ENCODE measurements around the gene TIPIN.

Gene TIPIN

GRCh38 chr15:66356359-66357236 is at the start of gene TIPIN (continued):
- TF ChIP-seq ZSCAN30 (tag by site-specific recombination; IDR thresholded peaks at IDR 0.05) (peak; percentile 61; the same call in 1 of the 2 replicates), ZXDB (tag by site-specific recombination; IDR thresholded peaks at IDR 0.05) (peak; percentile 94), ZBTB21 (tag by site-specific recombination; IDR thresholded peaks at IDR 0.05) (peak; percentile 16; the same call in 1 of the 2 replicates), WT1 (tag by site-specific recombination; IDR thresholded peaks at IDR 0.05) (peak; percentile 66), IKZF3 (tag by site-specific recombination; IDR thresholded peaks at IDR 0.05) (peak; percentile 28; the same call in 1 of the 2 replicates), ZNF146 (tag by site-specific recombination; IDR thresholded peaks at IDR 0.05) (peak; percentile 41; the same call in 1 of the 2 replicates), ZEB2 (tag by site-specific recombination; IDR thresholded peaks at IDR 0.05) (peak; percentile 84), GLIS1 (tag by site-specific recombination; IDR thresholded peaks at IDR 0.05) (peak; percentile 99), KLF1 (tag by site-specific recombination; IDR thresholded peaks at IDR 0.05) (peak; percentile 94), SP3 (tag by site-specific recombination; IDR thresholded peaks at IDR 0.05) (peak; percentile 98), ZIC2 (tag by site-specific recombination; IDR thresholded peaks at IDR 0.05) (peak; percentile 90), ZNF335 (tag by site-specific recombination; conservative IDR thresholded peaks at IDR 0.05) (peak; percentile 95), ZNF10 (tag by site-specific recombination; IDR thresholded peaks at IDR 0.05) (no peak), ZBTB20 (tag by site-specific recombination; IDR thresholded peaks at IDR 0.05) (peak; percentile 66), ZNF530 (tag by site-specific recombination; IDR thresholded peaks at IDR 0.05; ENCODE audit: low read depth) (no peak), ZSCAN18 (tag by site-specific recombination; IDR thresholded peaks at IDR 0.05) (peak; percentile 29; the same call in 1 of the 2 replicates), PRDM1 (tag by site-specific recombination; IDR thresholded peaks at IDR 0.05) (no peak), ZNF548 (tag by site-specific recombination; IDR thresholded peaks at IDR 0.05) (0 out of 2 replicates have a peak, but pooled peaks have one; percentile 6), ZNF629 (tag by site-specific recombination; IDR thresholded peaks at IDR 0.05) (peak; percentile 77), ZNF677 (tag by site-specific recombination; IDR thresholded peaks at IDR 0.05) (no peak), ZNF324 (tag by site-specific recombination; IDR thresholded peaks at IDR 0.05) (peak; percentile 69; the same call in 1 of the 2 replicates), INSM2 (tag by site-specific recombination; IDR thresholded peaks at IDR 0.05) (peak; percentile 37; the same call in 1 of the 2 replicates), ZNF423 (tag by site-specific recombination; IDR thresholded peaks at IDR 0.05) (peak; percentile 42; the same call in 1 of the 2 replicates), HOXD13 (CRISPR knock-in tag; IDR thresholded peaks at IDR 0.05; ENCODE audit: borderline replicate concordance) (no peak), MYNN (tag by site-specific recombination; IDR thresholded peaks at IDR 0.05; ENCODE audit: borderline replicate concordance) (no peak)
- TF ChIP-seq, protein P1, sequence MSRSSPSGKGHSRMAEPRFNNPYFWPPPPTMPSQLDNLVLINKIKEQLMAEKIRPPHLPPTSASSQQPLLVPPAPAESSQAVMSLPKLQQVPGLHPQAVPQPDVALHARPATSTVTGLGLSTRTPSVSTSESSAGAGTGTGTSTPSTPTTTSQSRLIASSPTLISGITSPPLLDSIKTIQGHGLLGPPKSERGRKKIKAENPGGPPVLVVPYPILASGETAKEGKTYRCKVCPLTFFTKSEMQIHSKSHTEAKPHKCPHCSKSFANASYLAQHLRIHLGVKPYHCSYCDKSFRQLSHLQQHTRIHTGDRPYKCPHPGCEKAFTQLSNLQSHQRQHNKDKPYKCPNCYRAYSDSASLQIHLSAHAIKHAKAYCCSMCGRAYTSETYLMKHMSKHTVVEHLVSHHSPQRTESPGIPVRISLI (tag by site-specific recombination; IDR thresholded peaks at IDR 0.05) = peak; percentile 61
- TF ChIP-seq, protein P2, sequence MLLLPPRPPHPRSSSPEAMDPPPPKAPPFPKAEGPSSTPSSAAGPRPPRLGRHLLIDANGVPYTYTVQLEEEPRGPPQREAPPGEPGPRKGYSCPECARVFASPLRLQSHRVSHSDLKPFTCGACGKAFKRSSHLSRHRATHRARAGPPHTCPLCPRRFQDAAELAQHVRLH (tag by site-specific recombination; IDR thresholded peaks at IDR 0.05) = no peak
- TF ChIP-seq, protein P3, sequence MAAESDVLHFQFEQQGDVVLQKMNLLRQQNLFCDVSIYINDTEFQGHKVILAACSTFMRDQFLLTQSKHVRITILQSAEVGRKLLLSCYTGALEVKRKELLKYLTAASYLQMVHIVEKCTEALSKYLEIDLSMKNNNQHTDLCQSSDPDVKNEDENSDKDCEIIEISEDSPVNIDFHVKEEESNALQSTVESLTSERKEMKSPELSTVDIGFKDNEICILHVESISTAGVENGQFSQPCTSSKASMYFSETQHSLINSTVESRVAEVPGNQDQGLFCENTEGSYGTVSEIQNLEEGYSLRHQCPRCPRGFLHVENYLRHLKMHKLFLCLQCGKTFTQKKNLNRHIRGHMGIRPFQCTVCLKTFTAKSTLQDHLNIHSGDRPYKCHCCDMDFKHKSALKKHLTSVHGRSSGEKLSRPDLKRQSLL (tag by site-specific recombination; IDR thresholded peaks at IDR 0.05) = peak; percentile 96
- TF ChIP-seq, protein P4, sequence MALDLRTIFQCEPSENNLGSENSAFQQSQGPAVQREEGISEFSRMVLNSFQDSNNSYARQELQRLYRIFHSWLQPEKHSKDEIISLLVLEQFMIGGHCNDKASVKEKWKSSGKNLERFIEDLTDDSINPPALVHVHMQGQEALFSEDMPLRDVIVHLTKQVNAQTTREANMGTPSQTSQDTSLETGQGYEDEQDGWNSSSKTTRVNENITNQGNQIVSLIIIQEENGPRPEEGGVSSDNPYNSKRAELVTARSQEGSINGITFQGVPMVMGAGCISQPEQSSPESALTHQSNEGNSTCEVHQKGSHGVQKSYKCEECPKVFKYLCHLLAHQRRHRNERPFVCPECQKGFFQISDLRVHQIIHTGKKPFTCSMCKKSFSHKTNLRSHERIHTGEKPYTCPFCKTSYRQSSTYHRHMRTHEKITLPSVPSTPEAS (tag by site-specific recombination; IDR thresholded peaks at IDR 0.05) = peak; percentile 50; the same call in 1 of the 2 replicates
